Glutamatergic neuron (in vitro differentiated cells): Measurements from ENCODE around the gene WAS. TPM values are rescaled to one million over a fixed set of nuclear protein-coding genes. Genes with fewer than 3 reads are reported as not detected.
"Not testable (repeated sequence)": the region's sequence is repeated elsewhere in the genome, so short reads cannot be mapped to it uniquely, and the experiment has no call there.

Source experiments
- DNase-seq: peaks from one replicate; pipeline ENCODE4 v3.0.0; 2022
- H3K27ac Mint-ChIP-seq: one replicate; pipeline ENCODE4 v1.8.0; 2020; ENCODE audit warnings: mild to moderate bottlenecking, mixed read lengths, inconsistent platforms; ENCODE audit not compliant: unreplicated experiment
- H3K27me3 Mint-ChIP-seq: one replicate; pipeline ENCODE4 v1.8.0; 2020; ENCODE audit warnings: mild to moderate bottlenecking, moderate library complexity, mixed read lengths, inconsistent platforms; ENCODE audit not compliant: unreplicated experiment
- H3K36me3 Mint-ChIP-seq: one replicate; pipeline ENCODE4 v1.8.0; 2020; ENCODE audit warnings: mild to moderate bottlenecking, mixed read lengths, inconsistent platforms; ENCODE audit not compliant: unreplicated experiment
- H3K4me1 Mint-ChIP-seq: one replicate; pipeline ENCODE4 v1.8.0; 2020; ENCODE audit warnings: mild to moderate bottlenecking, low read depth, mixed read lengths, inconsistent platforms; ENCODE audit not compliant: unreplicated experiment
- H3K4me3 Mint-ChIP-seq: one replicate; pipeline ENCODE4 v1.8.0; 2020; ENCODE audit warnings: mild to moderate bottlenecking, mixed read lengths, inconsistent platforms; ENCODE audit not compliant: unreplicated experiment
- H3K9me3 Mint-ChIP-seq: one replicate; pipeline ENCODE4 v1.8.0; 2020; ENCODE audit warnings: mild to moderate bottlenecking, moderate library complexity, mixed read lengths, inconsistent platforms; ENCODE audit not compliant: unreplicated experiment
- CTCF ChIP-seq: fragments of 200-600 bp; sonication (generic); IDR thresholded peaks from one replicate; pipeline ENCODE4 v1.5.0; 2021; ENCODE audit not compliant: partially characterized antibody, unreplicated experiment
- total RNA-seq: library from RNA; stranded (reverse); fragmentation: NEBNext Ultra II Directional; extraction: Animal tissue kit (Norgen Biotek cat#: 25700); gene quantifications from one replicate; pipeline ENCODE4 v1.2.1, GENCODE V29; 2021; ENCODE audit not compliant: unreplicated experiment

WAS gene
- total RNA-seq, 1 donor from 2014 or later: 2.6 TPM

GRCh38 chrX:48684134-48684533 is 535 bp downstream of the WAS start:
- H3K4me3 Mint-ChIP-seq: no peak overlapping the region
- H3K36me3 Mint-ChIP-seq: no peaks in the 10 kb centered on the region
- no peak for TF ChIP-seq CTCF
- peaks cover 6% of the 10 kb centered on the region for H3K27me3 Mint-ChIP-seq
- DNase-seq: no peak
- H3K4me1 Mint-ChIP-seq: no peaks in the 10 kb centered on the region
- no peak overlapping the region for H3K27ac Mint-ChIP-seq
- H3K9me3 Mint-ChIP-seq: peaks cover 4% of the 10 kb centered on the region

- Mint-ChIP-seq H3K27me3 (peaks cover 6% of the 10 kb centered on the region), H3K9me3 (peaks cover 4% of the 10 kb centered on the region)
- no peak for DNase-seq
Observed at GRCh38 chrX:48685416-48685815, 1.8 kb downstream of the WAS start.

GRCh38 chrX:48688531-48689150 is 5.0 kb downstream of the WAS start:
- H3K36me3 Mint-ChIP-seq: no peaks in the 10 kb centered on the region
- DNase-seq: peak; percentile 33
- H3K4me1 Mint-ChIP-seq: peaks cover 1% of the 10 kb centered on the region
- H3K27me3 Mint-ChIP-seq: peaks cover 6% of the 10 kb centered on the region
- peak overlapping the region; percentile 64 for H3K27ac Mint-ChIP-seq
- H3K9me3 Mint-ChIP-seq: peaks cover 4% of the 10 kb centered on the region
- no peak overlapping the region for H3K4me3 Mint-ChIP-seq
- no peak for TF ChIP-seq CTCF

More at GRCh38 chrX:48685416-48685815, 1.8 kb downstream of the WAS start:
- H3K36me3 Mint-ChIP-seq: no peaks in the 10 kb centered on the region
- TF ChIP-seq CTCF: no peak
- no peak overlapping the region for H3K27ac Mint-ChIP-seq
- H3K4me3 Mint-ChIP-seq: no peak overlapping the region
- no peaks in the 10 kb centered on the region for H3K4me1 Mint-ChIP-seq

DNA sequence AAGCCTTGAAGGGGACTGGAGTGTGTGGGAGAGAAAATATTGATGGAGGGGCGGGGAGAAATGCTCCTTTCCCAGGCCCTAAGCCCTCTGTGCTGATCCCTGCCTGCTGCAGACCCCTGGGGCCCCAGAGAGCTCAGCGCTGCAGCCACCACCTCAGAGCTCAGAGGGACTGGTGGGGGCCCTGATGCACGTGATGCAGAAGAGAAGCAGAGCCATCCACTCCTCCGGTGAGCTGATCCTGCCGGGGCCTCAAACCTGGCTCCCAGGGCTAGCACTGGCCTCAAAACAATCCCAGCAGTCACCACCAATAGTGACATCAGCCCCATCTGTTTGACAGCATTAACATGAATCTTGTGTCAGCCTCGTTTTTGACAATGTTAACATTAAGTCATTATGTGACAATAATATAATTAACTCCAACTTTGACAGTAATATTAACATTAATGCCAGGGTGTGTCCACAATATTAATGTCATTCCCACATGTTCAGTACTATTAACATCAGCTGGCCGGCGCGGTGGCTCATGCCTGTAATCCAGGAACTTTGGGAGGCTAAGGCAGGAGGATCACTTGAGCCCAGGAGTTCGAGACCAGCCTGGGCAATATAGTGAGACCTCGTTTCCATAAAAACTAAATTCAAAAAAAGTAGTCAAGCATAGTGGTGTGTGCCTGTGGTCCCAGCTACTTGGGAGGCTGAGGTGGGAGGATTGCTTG is 5.8 kb downstream of the WAS start:
- no peak for TF ChIP-seq CTCF
- Mint-ChIP-seq H3K4me3 (no peak overlapping the region), H3K9me3 (peaks cover 4% of the 10 kb centered on the region), H3K4me1 (peaks cover 1% of the 10 kb centered on the region), H3K27ac (peak overlapping the region; percentile 64), H3K27me3 (peaks cover 6% of the 10 kb centered on the region), H3K36me3 (no peaks in the 10 kb centered on the region)
- no peak for DNase-seq

DNA sequence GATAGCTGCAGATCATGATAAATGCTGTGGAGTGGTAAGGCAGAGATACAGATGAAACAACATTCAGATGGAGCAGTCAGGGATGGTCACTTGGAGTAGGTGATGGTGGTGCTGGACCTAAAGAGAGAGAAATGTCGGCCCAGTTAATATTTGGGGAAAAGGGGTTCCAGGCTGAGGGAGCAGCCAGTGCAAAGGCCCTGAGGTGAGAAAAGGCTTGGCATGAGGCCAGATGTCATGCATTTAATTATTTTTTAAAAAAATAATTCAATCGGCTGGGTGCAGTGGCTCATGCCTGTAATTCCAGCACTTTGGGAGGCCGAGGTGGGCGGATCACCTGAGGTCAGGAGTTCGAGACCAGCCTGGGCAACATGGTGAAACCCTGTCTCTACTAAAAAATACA is 8.1 kb downstream of the WAS start:
- peaks cover 10% of the 10 kb centered on the region for H3K27me3 Mint-ChIP-seq

More for the DNA sequence above, 8.1 kb downstream of the WAS start:
- not testable (repeated sequence) for H3K27ac Mint-ChIP-seq, H3K36me3 Mint-ChIP-seq, DNase-seq, H3K4me3 Mint-ChIP-seq
- Mint-ChIP-seq H3K4me1 (peaks cover 10% of the 10 kb centered on the region), H3K9me3 (peaks cover 12% of the 10 kb centered on the region)
